GM21529 (cell line): ENCODE results near the gene UFD1.

Source experiments
- ATAC-seq: cut with Tn5 transposase; IDR thresholded peaks from one replicate; pipeline ENCODE4 v1.9.1; 2021; ENCODE audit not compliant: unreplicated experiment

Gene UFD1

GRCh38 chr22:19516378-19517170, 37.6 kb upstream of the UFD1 start:
- ATAC-seq, result no peak

DNA sequence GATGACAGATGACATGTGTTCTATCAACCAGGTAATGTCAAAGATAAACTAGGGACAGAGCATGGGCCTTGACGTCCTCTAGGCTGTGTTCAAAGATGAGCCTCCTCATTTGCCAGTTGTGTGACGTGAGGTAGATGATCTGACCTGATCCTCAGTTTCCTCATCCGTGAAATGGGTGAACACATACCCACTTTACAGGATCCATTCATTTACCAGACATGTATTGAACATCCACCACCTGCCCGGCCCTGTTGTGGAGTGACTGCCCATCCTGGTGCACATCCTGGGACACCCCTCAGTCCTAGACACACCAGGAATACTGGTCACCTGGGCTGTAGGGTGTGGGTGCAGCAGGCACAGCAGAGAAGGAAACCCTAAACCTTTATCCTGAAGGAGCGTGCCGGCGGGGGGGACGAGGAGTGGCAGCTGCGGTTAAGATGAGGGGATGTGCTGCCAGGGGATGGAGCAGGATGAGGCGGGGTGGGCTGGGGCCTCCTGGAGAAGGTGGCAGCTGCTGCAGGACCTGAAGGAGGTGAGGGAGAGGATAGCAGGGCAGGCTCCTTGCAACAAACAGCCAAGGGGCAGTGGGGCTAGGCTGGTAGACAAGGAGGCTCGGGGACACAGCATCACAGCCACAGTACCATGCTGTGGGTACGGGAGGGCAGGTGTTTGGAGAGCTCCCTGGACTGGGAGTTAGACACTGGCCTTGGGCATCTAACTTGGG, 36.8 kb upstream of the UFD1 start:
- ATAC-seq, result no peak

DNA sequence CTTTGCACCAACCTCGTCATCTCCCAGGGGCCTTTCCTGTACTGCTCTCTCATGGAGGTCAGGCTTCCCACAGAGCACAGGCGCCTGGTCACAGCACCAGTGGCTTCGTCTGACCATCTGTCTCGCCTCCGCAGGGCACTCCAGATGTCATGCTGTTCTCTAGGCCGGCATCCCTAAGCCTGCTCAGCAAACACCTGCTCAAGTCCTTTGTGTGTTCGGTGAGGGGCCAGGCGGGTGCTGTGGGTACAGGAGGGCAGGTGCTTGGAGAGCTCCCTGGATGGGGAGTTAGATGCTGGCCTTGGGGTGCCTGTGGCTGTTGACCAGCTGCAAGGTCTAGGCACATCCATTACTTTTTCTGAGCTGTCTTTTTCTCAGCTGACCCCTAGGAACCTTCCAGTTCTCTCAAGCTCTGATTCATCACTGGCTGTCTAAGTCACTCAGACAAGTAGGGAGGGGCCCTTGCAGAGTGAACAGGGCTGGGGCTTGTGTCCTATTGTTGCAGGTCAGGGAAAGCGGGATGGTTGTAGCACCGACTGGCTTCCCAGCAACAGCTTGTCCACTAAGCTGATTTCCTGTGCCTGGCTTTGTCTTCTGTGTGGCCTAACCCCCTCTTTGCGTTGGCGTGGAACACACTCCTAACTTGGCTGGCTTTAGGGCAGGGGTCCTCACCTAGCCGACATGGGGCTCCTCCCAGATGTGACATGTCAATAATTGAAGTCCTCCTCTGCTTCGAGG, 36.0 kb upstream of the UFD1 start:
- ATAC-seq, result no peak

- no peak for ATAC-seq
Measured at GRCh38 chr22:19513823-19514222, 34.8 kb upstream of the UFD1 start.

GRCh38 chr22:19510919-19511341, 31.9 kb upstream of the UFD1 start:
- ATAC-seq, result no peak

GRCh38 chr22:19509923-19510322, 30.9 kb upstream of the UFD1 start:
- ATAC-seq, result no peak

GRCh38 chr22:19509191-19509590, 30.2 kb upstream of the UFD1 start:
- ATAC-seq, result no peak

DNA sequence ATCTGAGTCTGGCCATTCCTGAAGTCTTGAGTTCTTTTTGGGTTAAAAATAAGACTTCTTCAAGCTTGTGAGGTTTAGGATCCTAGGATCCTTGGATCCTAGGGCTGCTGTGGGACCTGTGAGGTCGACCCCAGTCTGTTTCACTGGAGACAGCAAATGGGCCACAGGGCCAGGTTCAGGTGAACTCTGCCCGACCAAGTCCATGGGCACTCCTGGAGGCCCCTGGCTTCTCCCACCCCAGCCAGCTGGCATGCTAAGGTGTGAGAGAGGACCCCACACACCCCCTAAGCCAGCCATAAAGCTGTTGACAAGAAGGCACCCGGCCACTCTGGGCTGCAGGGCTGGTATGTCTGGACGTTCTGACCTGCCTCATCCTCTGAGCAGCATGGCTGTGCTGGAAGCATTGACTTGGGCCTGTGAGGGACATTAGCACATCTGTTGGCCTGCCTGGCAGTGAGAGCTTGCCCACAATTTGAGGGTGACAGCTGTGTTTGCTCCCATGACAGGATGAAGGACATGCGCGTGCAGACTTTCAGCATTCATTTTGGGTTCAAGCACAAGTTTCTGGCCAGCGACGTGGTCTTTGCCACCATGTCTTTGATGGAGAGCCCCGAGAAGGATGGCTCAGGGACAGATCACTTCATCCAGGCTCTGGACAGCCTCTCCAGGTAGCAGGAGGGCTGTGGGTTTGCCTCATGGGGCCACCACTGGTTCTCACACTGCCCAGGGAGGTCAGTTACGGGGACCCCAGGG, 29.2 kb upstream of the UFD1 start:
- ATAC-seq, result no peak

GRCh38 chr22:19507534-19507861, 28.5 kb upstream of the UFD1 start:
- ATAC-seq, result no peak

- ATAC-seq, result no peak
Measured at GRCh38 chr22:19506212-19506611, 27.2 kb upstream of the UFD1 start.

- no peak for ATAC-seq
Measured at GRCh38 chr22:19505735-19506126, 26.7 kb upstream of the UFD1 start.

GRCh38 chr22:19504900-19505734, 26.1 kb upstream of the UFD1 start:
- no peak for ATAC-seq

GRCh38 chr22:19503869-19504268, 24.9 kb upstream of the UFD1 start:
- no peak for ATAC-seq

- ATAC-seq, result no peak
Measured at GRCh38 chr22:19503367-19503766, 24.4 kb upstream of the UFD1 start.

DNA sequence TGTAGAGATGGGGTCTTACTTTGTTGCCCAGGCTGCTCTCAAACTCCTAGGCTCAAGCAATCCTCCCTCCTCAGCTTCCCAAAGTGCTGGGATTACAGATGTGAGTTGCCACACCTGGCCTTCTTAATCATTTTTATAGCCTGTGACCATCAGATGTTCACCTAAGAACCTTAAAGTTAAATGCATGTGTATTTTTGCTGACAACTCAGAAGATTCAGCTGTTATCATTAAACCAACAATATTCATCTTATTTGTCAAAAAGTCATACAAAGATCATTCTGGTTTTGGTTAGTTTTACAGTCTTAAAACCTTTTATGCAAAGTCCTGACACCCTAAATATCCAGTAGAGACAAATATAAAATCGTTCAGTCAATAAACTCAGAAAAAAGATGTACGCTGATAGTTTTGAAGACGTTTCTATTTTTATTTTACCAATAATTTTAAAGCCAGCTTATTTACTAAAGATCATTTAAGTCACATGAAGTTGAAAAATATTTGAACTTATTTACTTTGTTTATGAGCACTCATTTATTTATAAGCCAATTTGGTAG, 23.0 kb upstream of the UFD1 start:
- ATAC-seq, result no peak

GRCh38 chr22:19499880-19500242, 20.9 kb upstream of the UFD1 start:
- no peak for ATAC-seq

GRCh38 chr22:19499236-19499879, 20.4 kb upstream of the UFD1 start:
- ATAC-seq, result no peak

DNA sequence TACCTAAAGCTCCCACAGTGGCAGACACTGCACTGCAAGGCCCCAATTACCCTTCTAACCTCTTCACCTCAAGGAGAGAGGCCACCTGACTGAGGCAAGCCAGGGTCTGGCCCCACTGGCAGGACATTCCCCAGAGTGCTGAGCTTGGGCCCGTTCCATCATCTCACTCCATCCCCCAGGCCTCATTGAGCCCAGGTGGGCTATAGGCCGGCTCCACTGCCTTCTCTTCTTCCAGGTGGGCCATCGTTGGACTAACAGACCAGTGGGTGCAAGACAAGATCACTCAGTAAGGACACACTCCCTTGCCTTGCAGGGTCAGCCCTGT, 19.8 kb upstream of the UFD1 start:
- no peak for ATAC-seq

DNA sequence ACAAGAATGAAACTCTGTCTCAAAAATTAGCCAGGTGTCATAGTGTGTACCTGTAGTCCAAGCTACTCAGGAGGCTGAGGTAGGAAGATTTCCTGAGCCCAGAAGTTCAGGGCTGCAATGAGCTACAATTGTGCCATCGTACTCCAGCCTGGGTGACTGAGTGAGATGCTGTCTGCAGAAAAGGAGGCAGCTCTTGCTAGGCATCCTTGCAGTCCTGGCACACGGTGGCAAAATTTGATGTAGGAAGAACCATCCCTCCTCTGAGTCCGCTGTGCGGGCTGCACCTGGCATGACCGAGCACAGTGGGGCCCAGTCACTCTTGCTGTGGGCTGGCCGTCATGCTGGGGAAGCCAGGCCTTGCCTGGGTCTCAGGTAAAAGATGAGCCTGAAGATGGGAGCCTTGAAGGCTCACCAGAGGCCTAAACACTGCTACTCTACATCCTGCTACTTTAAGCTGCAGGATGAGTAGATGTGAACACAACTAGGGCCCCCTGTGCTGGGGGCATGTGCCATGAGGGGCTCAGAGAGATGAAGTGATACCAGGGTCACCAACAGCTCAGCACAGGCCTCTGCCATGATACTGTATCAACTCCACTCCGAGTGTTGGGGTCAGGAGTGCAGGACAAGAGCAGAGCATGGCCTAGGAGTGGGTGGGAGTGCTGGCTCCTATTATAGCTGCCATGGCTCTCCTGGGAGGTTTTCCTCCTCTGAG, 19.3 kb upstream of the UFD1 start:
- no peak for ATAC-seq
